H1 (cell line): ENCODE measurements around the gene GTF2F2. TPM values are rescaled to one million over a fixed set of nuclear protein-coding genes. Genes with fewer than 3 reads are reported as not detected.

Experiments
- CTCF ChIA-PET: fragments of 300-600 bp; sonication (Branson Sonifier 250); formaldehyde crosslinking; loops from one replicate; lab custom pipeline; 2021; ENCODE audit not compliant: partially characterized antibody; lab: Charles Lee
- POLR2A ChIA-PET: fragments of 300-600 bp; sonication (Branson Sonifier 250); formaldehyde crosslinking; loops from one replicate; lab custom pipeline; 2021; ENCODE audit warnings: inconsistent platforms; ENCODE audit not compliant: partially characterized antibody; lab: Charles Lee
- DNase-seq, 2 experiments: peaks; one replicate each; pipeline versions ENCODE4 v3.0.0 to v3.0.0-alpha.2; 2010 to 2022; ENCODE audit warnings: low spot score in 2 of 2, low read depth in 1 of 2, mixed read lengths in 1 of 2
- FAIRE-seq: peaks from 2 replicates; lab custom pipeline; 2011; peaks lifted over from hg19 to GRCh38; lab: Jason Lieb, UNC
- H2AFZ ChIP-seq: 2 replicates; pipeline ENCODE4 v1.8.1; 2012; ENCODE audit warnings: low read length, inconsistent platforms
- H2AK5ac ChIP-seq: 2 replicates; pipeline ENCODE4 v1.6.1; 2013; ENCODE audit warnings: low read depth, low read length
- H2BK120ac ChIP-seq: replicated peaks from 2 replicates; pipeline ENCODE3; 2013; ENCODE audit warnings: low read depth, low read length, inconsistent platforms
- H2BK12ac ChIP-seq: 2 replicates; pipeline ENCODE4 v1.6.1; 2013; ENCODE audit warnings: low read depth, low read length
- H2BK15ac ChIP-seq: 2 replicates; pipeline ENCODE4 v1.6.1; 2013; ENCODE audit warnings: low read length
- H2BK20ac ChIP-seq: 2 replicates; pipeline ENCODE4 v1.6.1; 2013; ENCODE audit warnings: low read length
- H2BK5ac ChIP-seq: 2 replicates; pipeline ENCODE4 v1.6.1; 2013; ENCODE audit warnings: low read depth, low read length
- H3K14ac ChIP-seq: 2 replicates; pipeline ENCODE4 v1.6.1; 2013; ENCODE audit warnings: inconsistent platforms; ENCODE audit not compliant: insufficient read length
- H3K18ac ChIP-seq: 2 replicates; pipeline ENCODE4 v1.6.1; 2013; ENCODE audit warnings: low read length; ENCODE audit errors: extremely low read depth
- H3K23ac ChIP-seq: 2 replicates; pipeline ENCODE4 v1.6.1; 2013; ENCODE audit warnings: inconsistent platforms; ENCODE audit not compliant: insufficient read length
- H3K23me2 ChIP-seq: 2 replicates; pipeline ENCODE4 v1.6.1; 2013; ENCODE audit warnings: low read depth, low read length
- H3K27ac ChIP-seq: 2 replicates; pipeline ENCODE4 v1.6.1; 2011; ENCODE audit warnings: low read depth, low read length, inconsistent platforms
- H3K27me3 ChIP-seq, 4 experiments: replicated peaks in 1 of 4; 1 replicate in 1 of 4; 2 replicates in 3 of 4; pipeline versions ENCODE4 v1.6.1 to v1.8.1; 2011 to 2013; ENCODE audit warnings: low read length in 3 of 4, mild to moderate bottlenecking in 3 of 4, inconsistent platforms in 2 of 4, mixed read lengths in 2 of 4, moderate library complexity in 1 of 4; ENCODE audit not compliant: control insufficient read depth in 3 of 4, insufficient read depth in 3 of 4; ENCODE audit errors: extremely low read depth in 1 of 4
- H3K36me3 ChIP-seq, 4 experiments: 2 replicates each; pipeline versions ENCODE4 v1.6.1 to v1.8.1; 2011 to 2013; ENCODE audit warnings: mild to moderate bottlenecking in 4 of 4, low read length in 3 of 4, moderate library complexity in 2 of 4, control low read depth in 1 of 4, inconsistent platforms in 1 of 4; ENCODE audit not compliant: insufficient read depth in 4 of 4, control insufficient read depth in 2 of 4
- H3K4ac ChIP-seq: replicated peaks from 2 replicates; pipeline ENCODE3; 2013; ENCODE audit warnings: low read length, low read depth, mixed read lengths, inconsistent platforms; ENCODE audit not compliant: insufficient read length
- H3K4me1 ChIP-seq, 4 experiments: replicated peaks in 1 of 4; 1 replicate in 1 of 4; 2 replicates in 3 of 4; pipeline versions ENCODE4 v1.6.1 to v1.8.1; 2011 to 2013; ENCODE audit warnings: low read length in 3 of 4, inconsistent platforms in 2 of 4, mixed read lengths in 1 of 4; ENCODE audit not compliant: insufficient read depth in 4 of 4, control insufficient read depth in 3 of 4
- H3K4me2 ChIP-seq, 2 experiments: 2 replicates each; pipeline versions ENCODE4 v1.6.1 to v1.8.1; 2011 to 2013; ENCODE audit warnings: low read depth in 2 of 2, low read length in 2 of 2, control low read depth in 1 of 2, inconsistent platforms in 1 of 2, mild to moderate bottlenecking in 1 of 2; ENCODE audit not compliant: insufficient read depth in 1 of 2
- H3K4me3 ChIP-seq, 4 experiments: fragments of 200-600, 300-600 bp in 1 of 4; sonication (generic), shearing (Covaris generic), sonication (Bioruptor Twin) in 1 of 4; 2 replicates each; pipeline versions ENCODE4 v1.5.1 to v1.8.1; 2011 to 2016; ENCODE audit warnings: low read length in 4 of 4, low read depth in 3 of 4, control low read depth in 2 of 4, inconsistent platforms in 2 of 4, mild to moderate bottlenecking in 2 of 4, mixed read lengths in 1 of 4, moderate library complexity in 1 of 4; ENCODE audit not compliant: insufficient read depth in 2 of 4; ENCODE audit errors: extremely low read depth in 1 of 4
- H3K56ac ChIP-seq: replicated peaks from 2 replicates; pipeline ENCODE3; 2013; ENCODE audit warnings: low read depth, mild to moderate bottlenecking, mixed read lengths, low read length, inconsistent platforms; ENCODE audit not compliant: insufficient read length
- H3K79me1 ChIP-seq: 2 replicates; pipeline ENCODE4 v1.6.1; 2013; ENCODE audit warnings: low read depth, low read length, control low read depth
- H3K79me2 ChIP-seq, 2 experiments: 2 replicates each; pipeline versions ENCODE4 v1.6.1 to v1.8.1; 2012 to 2013; ENCODE audit warnings: low read length in 2 of 2, mild to moderate bottlenecking in 2 of 2, inconsistent platforms in 1 of 2; ENCODE audit not compliant: insufficient read depth in 2 of 2, control insufficient read depth in 1 of 2
- H3K9ac ChIP-seq, 4 experiments: replicated peaks in 1 of 4; 1 replicate in 1 of 4; 2 replicates in 3 of 4; pipeline versions ENCODE4 v1.6.1 to v1.8.1; 2011 to 2013; ENCODE audit warnings: low read depth in 3 of 4, low read length in 3 of 4, control low read depth in 2 of 4, mild to moderate bottlenecking in 2 of 4, moderate library complexity in 2 of 4, inconsistent platforms in 1 of 4; ENCODE audit errors: extremely low read depth in 1 of 4
- H3K9me3 ChIP-seq, 2 experiments: 2 replicates each; pipeline versions ENCODE4 v1.6.1 to v1.8.1; 2012 to 2013; ENCODE audit warnings: mild to moderate bottlenecking in 2 of 2, moderate library complexity in 2 of 2, control low read depth in 1 of 2, inconsistent platforms in 1 of 2, low read depth in 1 of 2, low read length in 1 of 2, mixed read lengths in 1 of 2; ENCODE audit not compliant: insufficient read depth in 2 of 2
- H4K20me1 ChIP-seq, 2 experiments: replicated peaks in 1 of 2; 2 replicates each; pipeline versions ENCODE3 to v1.8.1; 2011 to 2013; ENCODE audit warnings: inconsistent platforms in 2 of 2, low read length in 2 of 2, mild to moderate bottlenecking in 1 of 2; ENCODE audit not compliant: insufficient read depth in 2 of 2, control insufficient read depth in 1 of 2
- H4K5ac ChIP-seq: 2 replicates; pipeline ENCODE4 v1.6.1; 2013; ENCODE audit warnings: low read length, low read depth, mixed read lengths, inconsistent platforms; ENCODE audit not compliant: insufficient read length
- H4K8ac ChIP-seq: 2 replicates; pipeline ENCODE4 v1.8.0; 2013; ENCODE audit warnings: mild to moderate bottlenecking, moderate library complexity, low read length, inconsistent platforms; ENCODE audit not compliant: insufficient read depth; ENCODE audit errors: extremely low read depth
- H4K91ac ChIP-seq: replicated peaks from 2 replicates; pipeline ENCODE3; 2013; ENCODE audit warnings: low read length, mixed read lengths, inconsistent platforms; ENCODE audit not compliant: insufficient read length
- ATF2 ChIP-seq: IDR thresholded peaks from 2 replicates; pipeline ENCODE4 v1.6.1; 2012; ENCODE audit warnings: low read length, inconsistent platforms
- BACH1 ChIP-seq: IDR thresholded peaks from 2 replicates; pipeline ENCODE4 v1.6.1; 2012; ENCODE audit warnings: low read length, improper control_type of control experiment
- CBX5 ChIP-seq: fragments of 300-800, 300-1000 bp; sonication (generic); IDR thresholded peaks from 2 replicates; pipeline ENCODE4 v1.7.1; 2016; ENCODE audit warnings: antibody characterized with exemption, low read length, low read depth
- CTCF ChIP-seq, 3 experiments: IDR thresholded peaks; 1 replicate in 2 of 3; 2 replicates in 1 of 3; pipeline versions ENCODE4 v1.5.1 to v1.6.1; 2011; ENCODE audit warnings: low read length in 3 of 3, mild to moderate bottlenecking in 3 of 3, inconsistent platforms in 2 of 3, low read depth in 1 of 3, moderate library complexity in 1 of 3; ENCODE audit not compliant: insufficient read depth in 1 of 3; ENCODE audit errors: control extremely low read depth in 1 of 3
- JUND ChIP-seq: IDR thresholded peaks from 2 replicates; pipeline ENCODE4 v1.6.1; 2011; ENCODE audit warnings: mild to moderate bottlenecking, improper control_type of control experiment, low read length
- NANOG ChIP-seq: IDR thresholded peaks from 2 replicates; pipeline ENCODE4 v1.6.1; 2011; ENCODE audit warnings: low read length, low read depth, mild to moderate bottlenecking, inconsistent platforms; ENCODE audit not compliant: insufficient read depth, poor library complexity, severe bottlenecking
- SIRT6 ChIP-seq: IDR thresholded peaks from one replicate; pipeline ENCODE4 v1.7.1; 2012; ENCODE audit warnings: low read length, inconsistent platforms
- WGBS, 2 experiments: shearing (Covaris generic) in 1 of 2; methylation state at CpG; one replicate each; pipeline versions ENCODE4 v1.1.6 to v1.1.7; 2013 to 2015; ENCODE audit warnings: low lambda C conversion rate in 2 of 2, mixed read lengths in 2 of 2, inconsistent platforms in 1 of 2, low coverage in 1 of 2, missing lambda C conversion rate in 1 of 2; ENCODE audit not compliant: insufficient replicate concordance in 2 of 2, insufficient coverage in 1 of 2, insufficient read length in 1 of 2; ENCODE audit errors: extremely low coverage in 1 of 2, missing lambda C conversion rate in 1 of 2; 5-methylcytosine and 5-hydroxymethylcytosine counted together
- polyA plus RNA-seq, 7 experiments: library from polyadenylated mRNA; depleted of rRNA in 3 of 7; stranded (reverse) in 5 of 7; unstranded in 2 of 7; fragments of >200 nt in 5 of 7; fragments of 200-250 nt in 2 of 7; gene quantifications; 1 replicate in 5 of 7; 2 replicates in 1 of 7; 4 replicates in 1 of 7; pipeline versions ENCODE4 v1.2.1 to v1.2.3, GENCODE V29; 2011 to 2013; ENCODE audit warnings: missing spikeins in 2 of 7, mixed read lengths in 2 of 7
- total RNA-seq: library from RNA; stranded (reverse); fragmentation: NEBNext Ultra II Directional; extraction: Animal tissue kit (Norgen Biotek cat#: 25700); gene quantifications from 2 replicates; pipeline ENCODE4 v1.2.1, GENCODE V29; 2021

GTF2F2 gene
- total and polyA plus RNA-seq, 2 of the 8 experiments (the other 6 are each of a cell fraction or from before 2014, with no cell fraction given), result 10.8 to 31.1 TPM

GRCh38 chr13:45282994-45283393 is 162.7 kb downstream of the GTF2F2 start:
- no peak for FAIRE-seq
- Histone ChIP-seq H2AK5ac (no peak overlapping the region), H3K4ac (no peak overlapping the region), H3K23ac (no peak overlapping the region), H2BK15ac (no peak overlapping the region), H3K4me1 (no peaks in the 10 kb centered on the region), H4K20me1 (no peaks in the 10 kb centered on the region), H3K79me1 (no peaks in the 10 kb centered on the region), H3K79me2 (no peaks in the 10 kb centered on the region), H3K27me3 (no peaks in the 10 kb centered on the region), H2BK12ac (no peak overlapping the region), H3K4me2 (no peak overlapping the region), H4K8ac (no peak overlapping the region), H2BK120ac (no peak overlapping the region), H3K18ac (no peak overlapping the region), H2BK20ac (no peak overlapping the region), H3K27ac (no peak overlapping the region), H4K91ac (no peak overlapping the region), H2BK5ac (no peak overlapping the region), H3K56ac (no peak overlapping the region), H4K5ac (no peak overlapping the region), H3K9me3 (no peaks in the 10 kb centered on the region), H3K4me3 (no peak overlapping the region), H3K9ac (no peak overlapping the region), H3K36me3 (no peaks in the 10 kb centered on the region; a peak in 2 of 8 replicates), H3K14ac (no peak overlapping the region), H2AFZ (no peak overlapping the region), H3K23me2 (no peaks in the 10 kb centered on the region)
- ChIA-PET CTCF (interaction anchor here (3.2 to 6.5 kb wide), 4 partner anchors 10 to 235 kb away, joined by 16 to 87 read pairs (median 30); no protein-coding TSS in a partner anchor), POLR2A (interaction anchor here (0.6 kb wide), 1 partner anchor 16 kb away, joined by 3 read pairs; no protein-coding TSS in a partner anchor)
- no peak for DNase-seq
- TF ChIP-seq CTCF (IDR thresholded peaks at IDR 0.05; ENCODE audit: control extremely low read depth in 1 of 3, insufficient read depth in 1 of 3, low read depth in 1 of 3, low read length in 3 of 3), result no peak
- TF ChIP-seq BACH1, result no peak
- TF ChIP-seq NANOG, result no peak
- no peak for TF ChIP-seq ATF2
- no peak for TF ChIP-seq JUND
- no peak for TF ChIP-seq SIRT6
- no peak for TF ChIP-seq CBX5
- 84% methylated on average over 3 of the region's 3 CpGs; no CpG with 5 or more reads in 1 of the 2 experiments for WGBS, 2 experiments
